Mesenteric fat pad (tissue), 1 donor: ENCODE results near the gene IL19. TPM values are rescaled to one million over a fixed set of nuclear protein-coding genes. Genes with fewer than 3 reads are reported as not detected.
"Not testable (repeated sequence)": the region's sequence is repeated elsewhere in the genome, so short reads cannot be mapped to it uniquely, and the experiment has no call there.

ENCODE experiments used
- DNase-seq: peaks from one replicate; pipeline ENCODE4 v3.0.0-alpha.2; 2020; ENCODE audit warnings: low spot score
- total RNA-seq: library from RNA; stranded (reverse); fragmentation: NEBNext Ultra II Directional; extraction: Animal tissue kit (Norgen Biotek cat#: 25700); gene quantifications from one replicate; pipeline ENCODE4 v1.2.1, GENCODE V29; 2021
- donor health status: DM: yes; HTN: yes; CAD: no.

The IL19 gene
- total RNA-seq, 1 donor from 2014 or later: not detected

- no peak for DNase-seq
Measured at GRCh38 chr1:206739411-206740076, 31.0 kb upstream of the IL19 start.

- DNase-seq: no peak
Measured at GRCh38 chr1:206741142-206741701, 29.4 kb upstream of the IL19 start.

- no peak for DNase-seq
Measured at GRCh38 chr1:206742719-206743383, 27.7 kb upstream of the IL19 start.

GRCh38 chr1:206744683-206745082, 25.9 kb upstream of the IL19 start:
- DNase-seq: no peak

DNA sequence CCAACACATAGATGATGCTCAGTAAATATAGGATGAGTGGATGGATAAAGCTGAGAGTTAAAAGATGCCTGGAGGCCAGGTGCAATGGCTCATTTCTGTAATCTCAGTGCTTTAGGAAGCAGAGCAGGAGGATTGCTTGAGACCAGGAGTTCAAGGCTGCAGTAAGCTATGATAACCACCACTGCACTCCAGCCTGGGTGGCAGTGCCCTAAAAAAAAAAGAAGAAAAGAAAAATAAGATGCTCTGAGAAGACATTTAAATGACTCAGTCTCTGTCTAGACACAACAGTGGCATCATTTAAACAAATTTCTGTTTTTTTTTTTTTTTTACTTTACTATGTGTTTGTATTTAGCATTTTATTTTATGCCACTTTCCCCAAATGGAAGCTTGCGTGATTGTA, 25.3 kb upstream of the IL19 start:
- DNase-seq: no peak

DNA sequence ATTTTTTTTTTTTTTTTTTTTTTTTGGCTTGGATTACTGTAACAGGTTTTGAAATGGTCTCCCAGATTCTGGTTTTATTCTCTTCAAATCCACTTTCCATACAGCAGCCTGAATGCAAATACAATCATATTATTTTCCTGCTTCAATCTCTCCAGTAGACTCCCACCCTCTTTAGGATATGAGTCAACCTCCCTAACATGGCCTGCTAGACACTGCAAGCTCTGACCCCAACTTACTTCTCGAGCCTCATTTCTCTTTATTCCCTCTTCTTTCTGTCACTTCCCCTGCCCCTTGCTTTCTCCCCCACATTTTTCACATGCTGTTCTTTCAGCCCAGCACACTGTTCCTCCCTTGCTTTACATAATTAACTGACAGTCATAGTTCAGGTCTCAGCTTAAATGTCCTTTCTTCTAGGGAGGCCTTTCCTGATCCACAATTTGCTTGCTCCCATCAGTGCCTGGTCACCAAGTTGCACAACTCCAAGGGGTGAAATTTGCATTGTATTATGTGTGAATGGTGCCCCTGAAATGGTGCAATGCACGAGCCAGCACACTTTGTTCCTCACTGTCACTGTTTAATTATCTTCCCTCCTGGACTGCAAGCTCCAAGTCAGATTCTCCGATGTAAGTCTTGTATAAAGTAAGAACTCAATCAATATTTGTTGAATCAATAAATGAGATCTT, 22.1 kb upstream of the IL19 start:
- DNase-seq: no peak

- no peak for DNase-seq
Measured at GRCh38 chr1:206751891-206752290, 18.7 kb upstream of the IL19 start.

- no peak for DNase-seq
Measured at GRCh38 chr1:206752481-206752880, 18.1 kb upstream of the IL19 start.

DNA sequence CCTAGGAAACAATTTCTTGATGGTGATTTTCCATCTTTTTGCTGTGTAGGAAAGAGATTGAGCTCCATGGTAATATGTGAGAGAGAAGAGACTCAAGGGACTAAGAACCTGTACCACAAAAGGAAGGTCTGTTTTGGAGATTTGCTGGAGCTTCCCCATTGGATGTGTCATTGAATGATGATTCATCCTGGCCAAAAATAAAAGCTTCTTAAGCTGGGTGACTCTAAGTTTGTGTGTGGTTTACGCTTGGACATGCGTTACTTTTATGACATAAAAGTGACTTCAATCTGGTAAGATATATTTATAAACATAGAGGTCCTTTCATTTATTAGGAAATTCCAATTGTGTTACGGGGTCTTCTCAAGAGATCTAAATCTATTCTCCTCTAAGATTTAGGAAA, 17.4 kb upstream of the IL19 start:
- DNase-seq: no peak

- DNase-seq: no peak
Measured at GRCh38 chr1:206754011-206754410, 16.6 kb upstream of the IL19 start.

DNA sequence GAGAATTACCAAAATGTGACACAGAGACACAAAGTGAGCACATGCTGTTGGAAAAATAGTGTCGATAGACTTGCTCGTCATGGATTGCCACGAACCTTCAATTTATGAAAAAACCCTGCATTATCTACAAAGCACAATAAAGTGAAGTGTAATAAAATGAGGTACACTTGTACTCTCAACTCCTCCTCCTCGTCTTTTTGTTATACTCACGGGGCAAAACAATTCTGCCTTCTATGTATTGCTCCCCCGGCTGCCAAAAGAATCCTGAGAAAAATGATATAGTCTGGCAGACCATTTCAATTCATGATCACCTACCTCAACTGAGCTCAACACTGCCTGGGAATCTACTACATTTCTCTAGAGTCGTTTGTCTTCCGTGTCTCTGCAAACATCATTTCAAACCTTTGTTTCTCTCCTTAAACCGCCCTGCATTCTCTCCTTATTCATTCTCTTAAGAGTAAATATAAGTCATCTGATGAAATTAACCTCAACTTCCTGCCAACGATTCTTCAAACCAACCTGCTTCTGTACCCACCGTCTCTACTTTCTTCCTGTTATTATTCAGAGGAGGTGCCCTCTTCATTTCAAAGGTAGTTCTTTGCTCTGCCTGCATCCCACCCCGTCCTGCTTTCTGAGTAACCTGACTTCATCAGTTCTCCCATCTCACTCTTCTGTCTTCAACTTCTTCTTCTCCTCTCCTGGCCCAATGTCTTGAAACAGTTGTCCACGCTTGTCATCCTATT, 12.9 kb upstream of the IL19 start:
- DNase-seq: no peak

GRCh38 chr1:206760590-206760989, 10.0 kb upstream of the IL19 start:
- no peak for DNase-seq

DNA sequence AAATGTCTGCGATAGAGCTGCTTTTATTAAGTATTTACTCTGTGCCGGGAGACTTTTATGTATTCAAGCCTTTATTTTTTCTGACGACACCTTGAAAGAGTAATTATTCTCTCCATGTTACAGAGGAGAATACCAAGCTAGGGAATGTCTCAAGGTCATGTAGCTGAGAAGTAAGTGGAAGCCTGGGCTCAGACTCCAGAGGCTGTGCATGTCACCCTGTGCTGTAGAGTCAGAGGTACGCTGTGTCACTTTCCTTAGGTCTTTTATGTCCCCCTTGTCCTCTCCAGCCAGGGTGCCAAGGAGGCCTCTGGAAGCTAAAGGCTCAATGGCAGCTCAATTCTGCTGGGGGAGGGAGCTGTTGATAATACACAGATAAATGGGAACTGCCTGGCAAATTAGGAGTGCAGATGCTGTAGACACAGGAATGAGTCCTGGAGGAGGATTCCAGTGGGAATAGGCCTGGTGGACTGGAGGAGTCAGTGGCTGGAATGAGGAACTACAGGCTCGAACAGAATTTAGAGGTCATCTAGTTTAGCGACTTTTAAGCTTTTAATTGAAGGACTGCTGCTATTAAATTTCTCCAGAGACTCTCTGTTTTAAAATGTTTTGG, 9.3 kb upstream of the IL19 start:
- DNase-seq: no peak

- not testable (repeated sequence) for DNase-seq
Measured at GRCh38 chr1:206762741-206763364, 7.7 kb upstream of the IL19 start.

GRCh38 chr1:206765771-206766170, 4.8 kb upstream of the IL19 start:
- DNase-seq: not testable (repeated sequence)

GRCh38 chr1:206766251-206766856, 4.2 kb upstream of the IL19 start:
- DNase-seq: no peak

- no peak for DNase-seq
Measured at GRCh38 chr1:206768472-206769303, 1.9 kb upstream of the IL19 start.

- no peak for DNase-seq
Measured at GRCh38 chr1:206769304-206769731, 1.3 kb upstream of the IL19 start.

DNA sequence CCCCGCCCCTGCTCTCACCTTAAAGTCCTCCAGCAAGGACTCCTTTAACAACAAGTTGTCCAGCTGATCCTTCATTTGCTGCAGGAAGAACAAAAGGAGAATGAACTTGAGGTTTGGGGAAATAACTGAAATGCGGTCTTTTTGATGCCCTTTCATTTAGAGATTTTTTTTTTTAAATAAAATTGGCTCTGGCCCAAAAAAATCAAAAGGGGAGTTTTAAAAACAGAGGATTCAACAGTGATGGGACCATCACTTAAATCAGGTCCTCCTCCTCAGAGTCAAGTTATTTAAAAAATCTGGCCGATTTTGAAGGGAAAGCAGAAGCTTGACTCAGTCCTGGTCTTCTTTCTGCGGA, 742 bp downstream of the IL19 start:
- no peak for DNase-seq
